Parathyroid adenoma (tissue), 2 donors: Measurements from ENCODE around the gene WASF3.

ENCODE experiments used
- H2AFZ ChIP-seq: fragments of 300-600 bp; sonication (generic); one replicate; pipeline ENCODE4 v1.7.0; 2017; ENCODE audit warnings: antibody characterized with exemption, mild to moderate bottlenecking
- H3K27ac ChIP-seq: fragments of 300-600 bp; sonication (generic); one replicate; pipeline ENCODE4 v1.7.0; 2017
- H3K27me3 ChIP-seq: fragments of 300-600 bp; sonication (generic); one replicate; pipeline ENCODE4 v1.7.0; 2017; ENCODE audit warnings: low read length; ENCODE audit not compliant: control insufficient read depth, insufficient read depth
- H3K36me3 ChIP-seq: fragments of 300-600 bp; sonication (generic); one replicate; pipeline ENCODE4 v1.7.0; 2017; ENCODE audit warnings: low read length; ENCODE audit not compliant: control insufficient read depth, insufficient read depth
- H3K4me1 ChIP-seq: fragments of 300-600 bp; sonication (generic); one replicate; pipeline ENCODE4 v1.7.0; 2017; ENCODE audit warnings: control low read depth
- H3K4me2 ChIP-seq: fragments of 300-600 bp; sonication (generic); one replicate; pipeline ENCODE4 v1.7.0; 2017; ENCODE audit warnings: low read length
- H3K4me3 ChIP-seq: fragments of 300-600 bp; sonication (generic); one replicate; pipeline ENCODE4 v1.7.0; 2017; ENCODE audit warnings: low read depth, low read length
- H3K79me2 ChIP-seq: fragments of 300-600 bp; sonication (generic); one replicate; pipeline ENCODE4 v1.7.0; 2017; ENCODE audit warnings: control low read depth
- H3K9ac ChIP-seq: fragments of 300-600 bp; sonication (generic); one replicate; pipeline ENCODE4 v1.7.0; 2017; ENCODE audit warnings: mild to moderate bottlenecking
- H3K9me3 ChIP-seq: fragments of 300-600 bp; sonication (generic); one replicate; pipeline ENCODE4 v1.7.0; 2017; ENCODE audit warnings: low read length; ENCODE audit not compliant: control insufficient read depth
- CTCF ChIP-seq: fragments of 300-600 bp; sonication (generic); IDR thresholded peaks from one replicate; pipeline ENCODE4 v1.7.0; 2017; ENCODE audit warnings: antibody characterized with exemption, mild to moderate bottlenecking
- donor health status: primary hyperparathyroidism.

WASF3 gene

GRCh38 chr13:26614721-26615120 is 57.2 kb downstream of the WASF3 start:
- H3K36me3 ChIP-seq, result no peaks in the 10 kb centered on the region
- H3K27ac ChIP-seq, result no peak overlapping the region
- H3K9me3 ChIP-seq, result no peaks in the 10 kb centered on the region
- H3K4me3 ChIP-seq, result no peak overlapping the region
- no peak overlapping the region for H3K9ac ChIP-seq
- H3K79me2 ChIP-seq, result no peaks in the 10 kb centered on the region
- no peak overlapping the region for H3K4me2 ChIP-seq
- no peak overlapping the region for H2AFZ ChIP-seq
- no peaks in the 10 kb centered on the region for H3K4me1 ChIP-seq
- H3K27me3 ChIP-seq, result no peaks in the 10 kb centered on the region
- no peak for TF ChIP-seq CTCF

- H3K9ac ChIP-seq, result no peak overlapping the region
- no peak for TF ChIP-seq CTCF
- H2AFZ ChIP-seq, result no peak overlapping the region
- no peak overlapping the region for H3K4me2 ChIP-seq
- no peaks in the 10 kb centered on the region for H3K36me3 ChIP-seq
- H3K79me2 ChIP-seq, result no peaks in the 10 kb centered on the region
- H3K4me3 ChIP-seq, result no peak overlapping the region
- H3K9me3 ChIP-seq, result no peaks in the 10 kb centered on the region
- no peaks in the 10 kb centered on the region for H3K27me3 ChIP-seq
- no peak overlapping the region for H3K27ac ChIP-seq
- H3K4me1 ChIP-seq, result no peaks in the 10 kb centered on the region
Observed at GRCh38 chr13:26616126-26616525, 58.6 kb downstream of the WASF3 start.

- no peaks in the 10 kb centered on the region for H3K36me3 ChIP-seq
- H3K4me2 ChIP-seq, result no peak overlapping the region
- H3K4me1 ChIP-seq, result no peaks in the 10 kb centered on the region
- no peak for TF ChIP-seq CTCF
- no peaks in the 10 kb centered on the region for H3K27me3 ChIP-seq
- H2AFZ ChIP-seq, result no peak overlapping the region
- no peak overlapping the region for H3K4me3 ChIP-seq
- H3K79me2 ChIP-seq, result no peaks in the 10 kb centered on the region
- H3K9me3 ChIP-seq, result no peaks in the 10 kb centered on the region
- H3K27ac ChIP-seq, result no peak overlapping the region
- H3K9ac ChIP-seq, result no peak overlapping the region
Observed at GRCh38 chr13:26618726-26619125, 61.2 kb downstream of the WASF3 start.

GRCh38 chr13:26619358-26619757 is 61.9 kb downstream of the WASF3 start:
- Histone ChIP-seq H3K9me3 (no peaks in the 10 kb centered on the region), H2AFZ (no peak overlapping the region), H3K79me2 (no peaks in the 10 kb centered on the region), H3K4me1 (no peaks in the 10 kb centered on the region), H3K4me3 (no peak overlapping the region), H3K27ac (no peak overlapping the region), H3K27me3 (no peaks in the 10 kb centered on the region), H3K36me3 (no peaks in the 10 kb centered on the region), H3K4me2 (no peak overlapping the region), H3K9ac (no peak overlapping the region)
- no peak for TF ChIP-seq CTCF

GRCh38 chr13:26621731-26622401 is 64.4 kb downstream of the WASF3 start:
- no peak for TF ChIP-seq CTCF
- Histone ChIP-seq H3K4me3 (no peak overlapping the region), H2AFZ (no peak overlapping the region), H3K79me2 (no peaks in the 10 kb centered on the region), H3K9me3 (no peaks in the 10 kb centered on the region), H3K27ac (no peak overlapping the region), H3K36me3 (no peaks in the 10 kb centered on the region), H3K4me2 (no peak overlapping the region), H3K9ac (no peak overlapping the region), H3K27me3 (no peaks in the 10 kb centered on the region), H3K4me1 (no peaks in the 10 kb centered on the region)
